HG02852 (cell line): ENCODE measurements around the gene AFF2.
A peak's percentile ranks its signal among the peaks of the same experiment; 100 is the strongest.

Experiments
- ATAC-seq: cut with Tn5 transposase; IDR thresholded peaks from one replicate; pipeline ENCODE4 v1.9.1; 2021; ENCODE audit warnings: mild to moderate bottlenecking, moderate library complexity; ENCODE audit not compliant: unreplicated experiment

The AFF2 gene

GRCh38 chrX:148713981-148714380 lies 213.6 kb downstream of the AFF2 start:
- no peak for ATAC-seq

- ATAC-seq = no peak
Observed at GRCh38 chrX:148715361-148715760, 214.9 kb downstream of the AFF2 start.

- ATAC-seq = no peak
Observed at GRCh38 chrX:148722966-148723365, 222.5 kb downstream of the AFF2 start.

- ATAC-seq = no peak
Observed at GRCh38 chrX:148723551-148723950, 223.1 kb downstream of the AFF2 start.

- ATAC-seq = no peak
Observed at GRCh38 chrX:148728901-148729300, 228.5 kb downstream of the AFF2 start.

GRCh38 chrX:148732743-148733142 lies 232.3 kb downstream of the AFF2 start:
- no peak for ATAC-seq

GRCh38 chrX:148741441-148741840 lies 241.0 kb downstream of the AFF2 start:
- no peak for ATAC-seq

GRCh38 chrX:148755111-148755510 lies 254.7 kb downstream of the AFF2 start:
- no peak for ATAC-seq

GRCh38 chrX:148763896-148764295 lies 263.5 kb downstream of the AFF2 start:
- ATAC-seq = no peak

GRCh38 chrX:148768296-148768695 lies 267.9 kb downstream of the AFF2 start:
- ATAC-seq = no peak

- no peak for ATAC-seq
Observed at GRCh38 chrX:148771440-148771839, 271.0 kb downstream of the AFF2 start.

GRCh38 chrX:148774276-148774675 lies 273.9 kb downstream of the AFF2 start:
- no peak for ATAC-seq

- no peak for ATAC-seq
Observed at GRCh38 chrX:148784137-148784536, 283.7 kb downstream of the AFF2 start.

- ATAC-seq = peak; percentile 69
Observed at GRCh38 chrX:148784856-148785255, 284.4 kb downstream of the AFF2 start.

GRCh38 chrX:148785256-148785655 lies 284.8 kb downstream of the AFF2 start:
- ATAC-seq = no peak

- no peak for ATAC-seq
Observed at GRCh38 chrX:148788449-148788848, 288.0 kb downstream of the AFF2 start.

- ATAC-seq = no peak
Observed at GRCh38 chrX:148794350-148794749, 293.9 kb downstream of the AFF2 start.

GRCh38 chrX:148804579-148805355 lies 304.4 kb downstream of the AFF2 start:
- no peak for ATAC-seq

- ATAC-seq = no peak
Observed at GRCh38 chrX:148806145-148806870, 305.9 kb downstream of the AFF2 start.

GRCh38 chrX:148808833-148809232 lies 308.4 kb downstream of the AFF2 start:
- no peak for ATAC-seq

GRCh38 chrX:148811236-148811635 lies 310.8 kb downstream of the AFF2 start:
- no peak for ATAC-seq

- no peak for ATAC-seq
Observed at GRCh38 chrX:148813422-148813821, 313.0 kb downstream of the AFF2 start.
